Erythroblast (primary cell): Measurements from ENCODE around the gene RBM48.

Source experiments
- GATA1 ChIP-seq: IDR thresholded peaks from 2 replicates; pipeline ENCODE4 v1.6.1; 2011; ENCODE audit warnings: low read depth, mild to moderate bottlenecking, control low read depth, low read length, moderate library complexity
- POLR2A ChIP-seq: IDR thresholded peaks from 2 replicates; pipeline ENCODE4 v1.6.1; 2011; ENCODE audit warnings: mild to moderate bottlenecking, low read length

- no peak for TF ChIP-seq POLR2A
- TF ChIP-seq GATA1 = no peak
Measured at GRCh38 chr7:92485267-92485892, 43.2 kb upstream of the RBM48 start.
